Parathyroid adenoma (tissue), 2 donors: Measurements from ENCODE around the gene POTEF.
"Not testable (repeated sequence)": the region's sequence is repeated elsewhere in the genome, so short reads cannot be mapped to it uniquely, and the experiment has no call there.

Experiments
- H2AFZ ChIP-seq: fragments of 300-600 bp; sonication (generic); one replicate; pipeline ENCODE4 v1.7.0; 2017; ENCODE audit warnings: antibody characterized with exemption, mild to moderate bottlenecking
- H3K27ac ChIP-seq: fragments of 300-600 bp; sonication (generic); one replicate; pipeline ENCODE4 v1.7.0; 2017
- H3K27me3 ChIP-seq: fragments of 300-600 bp; sonication (generic); one replicate; pipeline ENCODE4 v1.7.0; 2017; ENCODE audit warnings: low read length; ENCODE audit not compliant: control insufficient read depth, insufficient read depth
- H3K36me3 ChIP-seq: fragments of 300-600 bp; sonication (generic); one replicate; pipeline ENCODE4 v1.7.0; 2017; ENCODE audit warnings: low read length; ENCODE audit not compliant: control insufficient read depth, insufficient read depth
- H3K4me1 ChIP-seq: fragments of 300-600 bp; sonication (generic); one replicate; pipeline ENCODE4 v1.7.0; 2017; ENCODE audit warnings: control low read depth
- H3K4me2 ChIP-seq: fragments of 300-600 bp; sonication (generic); one replicate; pipeline ENCODE4 v1.7.0; 2017; ENCODE audit warnings: low read length
- H3K4me3 ChIP-seq: fragments of 300-600 bp; sonication (generic); one replicate; pipeline ENCODE4 v1.7.0; 2017; ENCODE audit warnings: low read depth, low read length
- H3K79me2 ChIP-seq: fragments of 300-600 bp; sonication (generic); one replicate; pipeline ENCODE4 v1.7.0; 2017; ENCODE audit warnings: control low read depth
- H3K9ac ChIP-seq: fragments of 300-600 bp; sonication (generic); one replicate; pipeline ENCODE4 v1.7.0; 2017; ENCODE audit warnings: mild to moderate bottlenecking
- H3K9me3 ChIP-seq: fragments of 300-600 bp; sonication (generic); one replicate; pipeline ENCODE4 v1.7.0; 2017; ENCODE audit warnings: low read length; ENCODE audit not compliant: control insufficient read depth
- TF ChIP-seq, protein P1 (sequence below): fragments of 300-600 bp; sonication (generic); IDR thresholded peaks from one replicate; pipeline ENCODE4 v1.7.0; 2017; ENCODE audit warnings: antibody characterized with exemption, mild to moderate bottlenecking
- donor health status: primary hyperparathyroidism.

POTEF gene

DNA sequence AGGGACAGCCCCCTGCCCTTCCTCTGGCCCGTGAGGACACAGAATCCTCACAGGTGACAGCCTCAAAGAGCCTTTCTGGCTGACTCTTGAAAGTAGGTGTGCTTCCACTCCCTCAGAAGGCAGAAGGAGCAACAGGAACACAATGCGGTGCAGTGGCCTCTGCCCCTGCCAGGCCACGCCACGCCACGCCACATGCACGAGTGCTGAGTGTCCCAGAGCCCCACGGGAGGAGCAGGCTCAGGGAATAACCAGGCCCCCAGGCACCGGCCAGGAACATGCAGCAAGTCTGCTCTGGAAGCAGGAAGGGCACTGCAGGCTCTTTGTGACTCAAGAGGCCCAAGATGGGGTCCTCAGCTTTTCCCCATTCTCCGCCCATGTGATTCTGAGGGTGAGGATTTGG lies 33.9 kb upstream of the POTEF start:
- Histone ChIP-seq H3K4me2 (no peak overlapping the region), H3K79me2 (no peaks in the 10 kb centered on the region), H3K27ac (no peak overlapping the region), H3K27me3 (no peaks in the 10 kb centered on the region), H3K4me1 (no peaks in the 10 kb centered on the region), H3K36me3 (no peaks in the 10 kb centered on the region), H3K9ac (no peak overlapping the region), H3K9me3 (no peaks in the 10 kb centered on the region), H2AFZ (no peak overlapping the region), H3K4me3 (no peak overlapping the region)
- TF ChIP-seq, protein P1, sequence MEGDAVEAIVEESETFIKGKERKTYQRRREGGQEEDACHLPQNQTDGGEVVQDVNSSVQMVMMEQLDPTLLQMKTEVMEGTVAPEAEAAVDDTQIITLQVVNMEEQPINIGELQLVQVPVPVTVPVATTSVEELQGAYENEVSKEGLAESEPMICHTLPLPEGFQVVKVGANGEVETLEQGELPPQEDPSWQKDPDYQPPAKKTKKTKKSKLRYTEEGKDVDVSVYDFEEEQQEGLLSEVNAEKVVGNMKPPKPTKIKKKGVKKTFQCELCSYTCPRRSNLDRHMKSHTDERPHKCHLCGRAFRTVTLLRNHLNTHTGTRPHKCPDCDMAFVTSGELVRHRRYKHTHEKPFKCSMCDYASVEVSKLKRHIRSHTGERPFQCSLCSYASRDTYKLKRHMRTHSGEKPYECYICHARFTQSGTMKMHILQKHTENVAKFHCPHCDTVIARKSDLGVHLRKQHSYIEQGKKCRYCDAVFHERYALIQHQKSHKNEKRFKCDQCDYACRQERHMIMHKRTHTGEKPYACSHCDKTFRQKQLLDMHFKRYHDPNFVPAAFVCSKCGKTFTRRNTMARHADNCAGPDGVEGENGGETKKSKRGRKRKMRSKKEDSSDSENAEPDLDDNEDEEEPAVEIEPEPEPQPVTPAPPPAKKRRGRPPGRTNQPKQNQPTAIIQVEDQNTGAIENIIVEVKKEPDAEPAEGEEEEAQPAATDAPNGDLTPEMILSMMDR, result no peak

- not testable (repeated sequence) for H2AFZ ChIP-seq, H3K9me3 ChIP-seq, H3K9ac ChIP-seq, H3K27me3 ChIP-seq, H3K4me3 ChIP-seq, H3K27ac ChIP-seq, H3K79me2 ChIP-seq, H3K4me1 ChIP-seq, H3K36me3 ChIP-seq, H3K4me2 ChIP-seq
Measured at GRCh38 chr2:130162486-130162885, 33.5 kb upstream of the POTEF start.

DNA sequence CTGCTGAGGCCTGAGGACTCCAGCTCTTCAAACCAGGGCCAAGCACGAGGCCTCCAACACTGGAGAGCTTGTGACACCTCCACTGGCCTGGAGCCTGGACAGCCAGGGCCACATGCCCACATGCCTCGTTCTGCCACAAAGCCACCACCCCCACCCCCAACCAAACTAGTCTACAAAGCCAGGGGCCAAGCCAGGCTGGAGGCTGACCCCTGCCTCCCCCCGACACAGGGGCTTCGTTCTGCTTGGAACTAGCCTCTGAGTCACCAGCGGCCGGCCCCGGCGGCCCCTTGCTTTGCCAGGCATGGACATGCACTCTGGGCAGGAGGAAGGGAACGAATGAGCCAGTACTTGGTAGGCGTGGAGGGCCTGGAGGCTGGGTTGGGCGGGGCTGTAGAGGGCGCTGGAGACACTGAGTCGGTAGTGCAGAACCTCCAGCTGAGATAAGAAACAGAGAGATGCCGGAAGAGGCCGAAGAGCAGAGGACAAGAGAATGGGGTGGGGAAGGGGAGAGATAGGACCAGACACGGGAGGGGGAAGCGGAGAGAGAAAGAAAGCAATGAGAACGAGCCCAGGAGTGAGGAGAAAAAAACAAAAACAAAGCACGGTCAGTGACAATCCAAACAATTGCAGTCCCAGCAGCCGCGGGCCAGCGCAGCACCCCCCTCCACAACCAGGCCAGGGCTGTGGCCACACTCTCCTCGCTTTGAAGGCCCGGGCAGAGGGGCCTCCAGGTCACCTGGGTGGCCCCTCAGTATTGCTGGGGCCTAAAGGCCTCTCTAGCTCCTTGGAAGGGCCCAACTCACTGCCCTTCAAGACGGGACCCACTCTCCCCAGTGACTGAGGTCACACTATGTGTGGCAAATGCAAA lies 32.0 kb upstream of the POTEF start:
- not testable (repeated sequence) for H3K36me3 ChIP-seq, H3K4me3 ChIP-seq, H3K79me2 ChIP-seq, H3K27ac ChIP-seq, H3K9me3 ChIP-seq, H2AFZ ChIP-seq, H3K4me2 ChIP-seq, H3K27me3 ChIP-seq, H3K9ac ChIP-seq, H3K4me1 ChIP-seq

DNA sequence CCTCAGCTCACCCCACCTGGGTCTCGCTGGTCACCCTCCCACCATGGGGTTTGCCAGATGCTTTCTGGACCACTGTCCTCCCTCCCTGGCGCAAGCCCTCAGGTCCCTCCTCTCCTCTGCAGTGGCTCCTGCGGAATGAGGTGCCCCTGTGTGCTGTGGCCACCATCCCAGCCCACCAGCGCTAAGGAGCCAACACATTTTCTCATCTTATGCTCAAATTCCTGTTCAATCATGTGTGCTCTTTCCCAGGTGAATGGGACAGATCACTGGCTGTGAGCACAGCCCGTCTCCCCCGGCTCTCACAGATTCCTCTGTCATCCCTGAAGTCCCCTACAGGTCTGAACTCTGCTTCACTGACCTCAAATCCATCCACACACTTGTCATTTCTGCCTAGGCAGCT lies 31.1 kb upstream of the POTEF start:
- TF ChIP-seq, protein P1, result no peak
- H3K9me3 ChIP-seq, result no peaks in the 10 kb centered on the region
- no peaks in the 10 kb centered on the region for H3K36me3 ChIP-seq
- no peak overlapping the region for H3K4me3 ChIP-seq
- H3K27ac ChIP-seq, result no peak overlapping the region
- H3K79me2 ChIP-seq, result no peaks in the 10 kb centered on the region
- H3K4me2 ChIP-seq, result no peak overlapping the region
- no peak overlapping the region for H3K9ac ChIP-seq
- peaks cover 2% of the 10 kb centered on the region for H3K4me1 ChIP-seq
- no peaks in the 10 kb centered on the region for H3K27me3 ChIP-seq
- no peak overlapping the region for H2AFZ ChIP-seq

DNA sequence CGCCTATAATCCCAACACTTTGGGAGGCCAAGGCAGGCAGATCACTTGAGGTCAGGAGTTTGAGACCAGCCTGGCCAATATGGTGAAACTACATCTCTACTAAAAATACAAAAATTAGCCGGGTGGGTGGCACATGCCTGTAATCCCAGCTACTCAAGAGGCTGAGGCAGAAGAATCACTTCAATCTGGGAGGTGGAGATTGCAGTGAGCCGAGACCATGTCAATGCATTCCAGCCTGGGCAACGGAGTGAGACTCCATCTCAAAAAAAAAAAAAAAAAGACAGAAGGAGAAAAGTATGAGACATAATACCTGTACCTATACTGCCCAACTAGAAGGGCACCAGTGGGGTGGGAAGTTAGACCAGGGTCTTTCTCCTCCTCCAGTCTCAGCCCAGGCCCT lies 30.4 kb upstream of the POTEF start:
- H3K36me3 ChIP-seq, H3K9ac ChIP-seq, H2AFZ ChIP-seq, H3K4me1 ChIP-seq, H3K9me3 ChIP-seq, H3K4me2 ChIP-seq, H3K27ac ChIP-seq, H3K79me2 ChIP-seq, H3K4me3 ChIP-seq, H3K27me3 ChIP-seq: not testable (repeated sequence)

- Histone ChIP-seq H3K79me2 (no peaks in the 10 kb centered on the region), H2AFZ (no peak overlapping the region), H3K4me1 (peaks cover 2% of the 10 kb centered on the region), H3K36me3 (no peaks in the 10 kb centered on the region), H3K27me3 (no peaks in the 10 kb centered on the region), H3K4me3 (no peak overlapping the region), H3K9me3 (no peaks in the 10 kb centered on the region), H3K9ac (no peak overlapping the region), H3K4me2 (no peak overlapping the region), H3K27ac (no peak overlapping the region)
- TF ChIP-seq, protein P1, result no peak
Measured at GRCh38 chr2:130158631-130159030, 29.6 kb upstream of the POTEF start.

GRCh38 chr2:130157825-130158514 lies 28.9 kb upstream of the POTEF start:
- not testable (repeated sequence) for H3K9me3 ChIP-seq, H3K4me1 ChIP-seq, H2AFZ ChIP-seq, H3K4me3 ChIP-seq, H3K27me3 ChIP-seq, H3K36me3 ChIP-seq, H3K79me2 ChIP-seq, H3K9ac ChIP-seq, H3K4me2 ChIP-seq, H3K27ac ChIP-seq

DNA sequence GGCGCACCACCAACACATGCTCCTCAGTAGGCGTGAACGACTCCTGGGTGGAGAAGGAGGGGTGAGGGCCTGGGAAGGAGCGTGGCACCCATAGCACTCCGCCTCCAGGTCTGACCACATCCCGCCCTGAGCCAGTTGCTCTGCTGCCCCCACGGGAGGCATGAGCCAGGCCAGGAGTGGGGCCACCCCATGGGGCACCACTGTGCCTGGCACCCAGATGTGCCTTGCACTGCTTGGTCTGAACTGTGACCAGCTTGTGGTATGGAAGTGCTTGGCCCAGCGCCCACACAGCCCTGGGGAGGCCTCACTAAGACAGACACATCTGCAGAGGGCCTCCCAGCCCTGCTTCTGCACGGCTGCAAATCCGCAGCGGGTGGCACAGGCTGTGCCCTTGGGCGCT lies 28.3 kb upstream of the POTEF start:
- not testable (repeated sequence) for H3K9me3 ChIP-seq, H3K4me2 ChIP-seq, H3K79me2 ChIP-seq, H3K36me3 ChIP-seq, H3K9ac ChIP-seq, H2AFZ ChIP-seq, H3K4me3 ChIP-seq, H3K27me3 ChIP-seq, H3K27ac ChIP-seq, H3K4me1 ChIP-seq
